ENCODE measurements around the gene NELFA. TPM values are rescaled to one million over a fixed set of nuclear protein-coding genes. Genes with fewer than 3 reads are reported as not detected.
"Not testable (repeated sequence)": the region's sequence is repeated elsewhere in the genome, so short reads cannot be mapped to it uniquely, and the experiment has no call there.

NELFA gene
- total RNA-seq, 1 donor from 2014 or later: 10.0 TPM

DNA sequence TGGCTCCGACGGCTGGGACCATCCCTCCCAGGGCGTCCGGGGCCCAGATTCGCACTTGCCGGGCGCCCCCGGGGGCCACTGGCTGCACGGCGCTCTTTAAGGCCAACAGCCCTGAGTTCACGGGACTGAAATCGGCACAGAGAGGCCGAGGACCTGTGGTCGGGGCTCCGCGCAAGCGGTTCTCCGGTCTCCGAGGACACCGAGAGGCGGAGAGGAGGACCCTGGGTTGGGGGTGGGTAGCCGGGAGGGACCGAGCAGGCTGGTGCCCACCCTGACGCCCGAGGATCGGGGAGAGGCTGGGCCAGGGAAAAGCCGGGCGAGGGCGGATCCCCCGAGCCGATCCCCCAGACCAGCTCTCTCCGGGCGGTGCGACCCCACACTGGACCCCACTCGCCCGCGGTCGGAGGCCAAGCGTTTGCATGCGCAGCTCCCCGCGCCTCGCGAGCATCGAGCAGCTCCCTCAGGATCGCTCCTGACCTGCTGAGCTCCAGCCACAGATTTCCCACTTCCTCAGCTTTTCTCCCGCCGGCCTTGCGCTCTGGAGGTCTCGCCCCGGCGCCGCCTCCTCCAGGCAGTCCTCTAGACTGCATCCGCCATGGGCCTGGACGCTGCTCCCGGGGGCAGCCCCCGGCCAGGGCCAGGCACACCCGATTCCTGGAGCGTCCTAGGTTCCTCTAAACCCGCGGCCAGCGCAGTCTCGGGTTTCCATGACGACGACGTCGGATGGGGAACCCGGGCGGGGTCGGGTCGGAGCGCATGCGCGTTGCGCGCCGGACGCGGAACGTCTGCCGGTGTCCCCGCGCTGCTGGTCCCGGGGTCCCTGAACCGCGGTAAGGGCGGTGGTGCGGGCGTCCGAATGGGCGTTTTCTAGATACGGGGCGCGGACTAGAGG is 32.7 kb upstream of the NELFA start:
- ATAC-seq (peak; percentile 82), DNase-seq (peak; percentile 89)
- intact Hi-C loops (cut with micrococcal nuclease): no loop called here

DNA sequence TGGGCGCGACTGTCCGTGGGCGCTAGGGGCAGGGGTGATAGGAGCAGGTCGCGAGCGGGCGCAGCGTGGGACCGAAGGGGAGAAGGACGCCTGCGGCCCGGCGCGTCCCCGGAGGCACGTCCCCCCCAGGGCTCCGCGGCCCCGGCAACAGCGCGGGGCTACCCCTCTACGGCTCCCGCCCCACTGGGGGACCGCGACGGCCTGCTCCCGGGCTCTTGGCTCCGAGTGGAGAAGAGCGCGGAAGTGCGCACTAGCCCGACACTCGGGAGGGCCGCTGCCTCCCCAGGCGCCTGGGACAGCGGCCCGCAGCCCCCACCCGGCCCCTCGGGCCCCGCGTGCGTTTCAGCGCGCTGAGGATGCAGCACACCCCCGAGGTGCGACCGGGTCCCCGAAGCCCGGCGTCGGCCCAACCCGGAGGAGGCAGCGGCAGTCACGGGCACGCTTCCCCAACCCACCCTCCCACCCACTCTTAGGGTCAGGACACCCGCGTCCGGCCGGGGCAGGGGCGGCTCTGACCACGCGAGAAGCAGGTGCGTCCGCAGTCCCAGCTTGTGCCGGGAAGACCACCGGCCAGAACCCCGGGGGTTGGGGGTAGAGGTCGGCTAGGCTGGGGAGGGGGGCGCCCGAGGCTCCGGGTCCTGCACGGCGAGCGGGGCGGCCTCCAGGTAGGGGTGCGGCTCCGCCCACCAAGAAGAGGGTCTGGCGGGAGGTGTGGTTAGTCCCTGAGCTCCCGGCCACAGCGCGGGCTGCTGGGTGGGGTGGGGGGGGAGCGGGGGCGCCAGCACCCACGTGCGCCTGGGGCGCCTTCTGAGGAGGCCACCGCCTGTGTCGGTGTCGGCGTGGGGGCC is 31.8 kb upstream of the NELFA start:
- ATAC-seq (peak; percentile 9), DNase-seq (no peak)
- intact Hi-C loops (cut with micrococcal nuclease): no loop called here

DNA sequence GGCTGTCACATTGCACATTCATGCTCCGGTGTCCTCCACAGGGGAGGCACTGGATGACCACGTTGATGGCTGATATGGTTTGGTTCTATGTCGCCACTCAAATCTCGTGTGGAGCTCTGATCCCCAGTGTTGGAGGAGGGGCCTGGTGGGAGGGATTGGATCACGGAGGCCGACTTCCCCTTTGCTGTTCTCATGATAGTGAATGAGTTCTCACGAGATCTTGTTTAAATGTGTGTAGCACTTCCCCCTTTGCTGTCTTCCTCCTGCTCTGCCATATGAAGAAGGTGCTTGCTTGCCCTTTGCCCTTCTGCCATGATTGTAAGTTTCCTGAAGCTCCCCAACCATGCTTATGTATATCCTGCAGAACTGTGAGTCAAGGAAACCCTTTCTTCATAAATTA is 28.1 kb upstream of the NELFA start:
- no peak for ATAC-seq
- intact Hi-C loops (cut with micrococcal nuclease): no loop called here
- no peak for DNase-seq

DNA sequence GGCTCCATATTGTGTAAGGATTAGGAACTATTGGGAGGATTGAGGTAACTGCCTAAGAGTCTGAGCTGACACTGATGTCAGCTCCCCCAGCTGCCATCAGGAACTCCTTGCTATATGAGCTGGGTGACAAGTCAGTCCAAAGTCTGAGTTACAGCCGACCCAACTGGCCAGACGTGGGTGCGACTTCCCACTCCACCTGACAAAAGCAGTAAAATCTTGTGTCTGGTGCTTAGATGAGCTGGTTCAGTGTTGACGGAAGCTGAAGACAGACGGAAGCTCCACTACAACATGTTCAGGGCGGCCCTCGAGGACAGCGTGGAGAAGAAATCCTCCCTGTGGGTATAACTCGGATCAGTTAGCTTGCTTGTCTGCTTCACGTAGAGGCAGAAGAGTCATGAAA is 27.6 kb upstream of the NELFA start:
- ATAC-seq: no peak
- no peak for DNase-seq
- intact Hi-C loops (cut with micrococcal nuclease): no loop called here

DNA sequence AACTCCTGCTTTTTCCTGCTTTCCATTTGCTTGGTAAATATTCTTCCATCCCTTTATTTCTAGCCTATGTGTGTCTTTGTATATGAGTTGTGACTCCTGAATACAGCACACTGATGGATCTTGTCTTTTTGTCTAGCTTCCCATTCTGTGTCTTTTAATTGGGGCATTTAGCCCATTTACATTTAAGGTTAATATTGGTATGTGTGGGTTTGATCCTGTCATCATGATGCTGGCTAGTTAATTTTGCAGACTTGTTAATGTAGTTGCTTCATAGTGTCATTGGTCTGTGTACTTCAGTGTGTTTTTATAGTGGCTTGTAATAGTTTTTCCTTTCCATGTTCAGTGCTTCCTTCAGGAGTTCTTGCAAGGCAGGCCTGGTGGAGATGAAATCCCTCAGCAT is 22.4 kb upstream of the NELFA start:
- intact Hi-C loops (cut with micrococcal nuclease): not testable (repeated sequence)

DNA sequence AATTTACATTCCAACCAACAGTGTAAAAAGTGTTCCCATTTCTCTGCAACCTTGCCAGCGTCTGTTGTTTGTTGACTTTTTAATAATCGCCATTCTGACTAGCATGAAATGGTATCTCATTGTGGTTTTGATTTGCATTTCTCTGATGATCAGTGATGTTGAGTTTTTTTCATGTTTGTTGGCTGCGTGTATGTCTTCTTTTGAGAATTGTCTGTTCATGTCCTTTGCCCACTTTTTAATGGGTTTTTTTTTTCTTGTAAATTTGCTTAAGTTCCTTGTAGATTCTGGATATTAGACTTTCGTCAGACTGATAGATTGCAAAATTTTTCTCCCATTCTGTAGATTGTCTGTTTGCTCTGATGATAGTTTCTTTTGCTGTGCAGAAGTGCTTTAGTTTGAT is 18.3 kb upstream of the NELFA start:
- ATAC-seq; DNase-seq; intact Hi-C loops (cut with micrococcal nuclease): not testable (repeated sequence)

More for the DNA sequence above, 22.4 kb upstream of the NELFA start:
- not testable (repeated sequence) for DNase-seq, ATAC-seq

DNA sequence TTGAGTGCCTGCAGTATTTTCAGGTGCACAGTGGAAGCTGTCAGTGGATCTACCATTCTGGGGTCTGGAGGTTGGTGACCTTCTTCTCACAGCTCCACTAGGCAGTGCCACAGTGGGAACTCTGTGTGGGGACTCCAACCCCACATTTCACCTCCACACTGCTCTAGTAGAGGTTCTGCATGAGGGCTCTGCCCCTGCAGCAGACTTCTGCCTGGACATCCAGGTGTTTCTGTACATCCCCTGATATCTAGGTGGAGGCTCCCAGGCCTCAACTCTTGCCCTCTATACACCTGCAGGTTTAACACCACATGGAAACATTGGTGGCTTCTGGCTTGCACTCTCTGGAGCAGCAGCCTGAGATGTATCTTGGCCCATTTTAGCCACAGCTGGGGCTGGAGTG is 17.0 kb upstream of the NELFA start:
- DNase-seq: no peak
- ATAC-seq: no peak
- intact Hi-C loops (cut with micrococcal nuclease): no loop called here

DNA sequence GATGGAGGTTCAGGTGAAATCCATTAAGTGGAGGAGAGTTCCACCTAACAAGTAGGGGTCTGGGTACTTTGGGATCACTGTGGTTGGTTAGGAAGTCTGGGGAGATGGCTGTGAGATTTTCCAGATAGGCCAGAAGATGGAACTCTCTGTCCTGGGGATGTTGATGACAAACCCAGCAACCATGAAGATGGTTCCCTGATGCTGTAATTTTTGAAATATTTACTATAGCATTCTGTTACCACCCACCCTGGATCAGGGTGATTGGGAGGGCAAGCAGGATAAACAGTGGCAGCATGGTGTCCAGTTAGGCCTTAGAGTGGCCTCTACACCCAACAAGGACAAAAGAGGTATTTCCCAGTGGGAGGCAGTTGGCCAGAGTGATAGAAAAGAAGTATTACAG is 15.9 kb upstream of the NELFA start:
- ATAC-seq (no peak), DNase-seq (no peak)
- intact Hi-C loops (cut with micrococcal nuclease): no loop called here

DNA sequence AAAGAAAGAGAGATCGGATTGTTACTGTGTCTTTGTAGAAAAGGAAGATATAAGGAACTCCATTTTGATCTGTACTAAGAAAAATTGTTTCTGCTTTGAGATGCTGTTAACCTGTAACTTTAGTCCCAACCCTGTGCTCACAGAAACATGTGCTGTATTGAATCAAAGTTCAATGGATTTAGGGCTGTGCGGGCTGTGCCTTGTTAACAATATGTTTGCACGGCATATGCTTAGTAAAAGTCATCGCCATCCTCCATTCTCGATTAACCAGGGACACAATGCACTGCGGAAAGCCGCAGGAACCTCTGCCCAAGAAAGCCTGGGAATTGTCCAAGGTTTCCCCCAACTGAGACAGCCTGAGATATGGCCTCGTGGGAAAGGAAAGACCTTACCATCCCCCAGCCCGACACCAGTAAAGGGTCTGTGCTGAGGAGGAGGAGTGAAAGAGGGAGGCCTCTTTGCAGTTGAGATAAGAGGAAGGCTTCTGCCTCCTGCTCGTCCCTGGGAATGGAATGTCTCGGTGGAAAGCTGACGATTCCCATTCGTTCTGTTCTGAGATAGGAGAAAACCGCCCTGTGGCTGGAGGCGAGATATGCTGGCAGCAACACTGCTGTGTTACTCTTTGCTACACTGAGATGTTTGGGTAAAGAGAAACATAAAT is 12.7 kb upstream of the NELFA start:
- intact Hi-C loops (cut with micrococcal nuclease); ATAC-seq; DNase-seq: not testable (repeated sequence)

DNA sequence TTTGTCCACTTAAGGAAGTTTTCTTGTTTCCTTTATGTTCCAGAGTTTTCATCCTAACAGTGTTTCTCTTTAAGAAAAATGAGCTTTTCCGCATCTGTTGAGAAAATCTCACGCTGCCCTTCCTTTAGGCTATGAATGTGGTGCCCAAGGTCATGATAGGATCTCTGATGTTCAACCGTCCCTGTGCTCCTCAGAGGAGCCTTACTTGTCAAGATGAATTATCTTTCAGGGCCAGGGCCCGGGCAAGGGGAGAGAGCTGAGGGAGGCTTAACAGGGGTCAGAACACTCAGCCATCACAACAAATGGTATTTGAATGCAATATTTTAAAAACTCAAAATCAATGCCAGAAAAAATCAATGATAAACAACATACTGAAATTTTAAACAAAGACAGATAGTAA is 6.2 kb upstream of the NELFA start:
- intact Hi-C loops (cut with micrococcal nuclease): no loop called here
- DNase-seq (no peak), ATAC-seq (no peak)

DNA sequence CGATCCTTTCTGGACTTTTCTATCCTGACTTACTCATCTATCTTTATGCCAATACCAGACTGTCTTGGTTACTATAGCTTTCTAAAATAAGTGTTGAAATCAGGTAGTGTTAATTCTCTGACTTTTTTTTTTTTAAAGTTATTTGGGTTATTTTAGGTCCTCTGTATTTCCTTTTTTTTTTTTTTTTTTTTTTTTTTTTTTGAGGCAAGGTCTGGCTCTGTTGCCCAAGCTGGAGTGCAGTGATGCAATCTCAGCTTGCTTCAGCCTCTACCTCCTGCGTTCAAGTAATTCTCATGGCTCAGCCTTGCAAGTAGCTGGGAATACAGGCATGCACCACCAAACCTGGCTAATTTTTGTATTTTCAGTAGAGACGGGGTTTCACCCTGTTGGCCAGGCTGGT is 2.8 kb upstream of the NELFA start:
- ATAC-seq (no peak), DNase-seq (no peak)
- intact Hi-C loops (cut with micrococcal nuclease): no loop called here

DNA sequence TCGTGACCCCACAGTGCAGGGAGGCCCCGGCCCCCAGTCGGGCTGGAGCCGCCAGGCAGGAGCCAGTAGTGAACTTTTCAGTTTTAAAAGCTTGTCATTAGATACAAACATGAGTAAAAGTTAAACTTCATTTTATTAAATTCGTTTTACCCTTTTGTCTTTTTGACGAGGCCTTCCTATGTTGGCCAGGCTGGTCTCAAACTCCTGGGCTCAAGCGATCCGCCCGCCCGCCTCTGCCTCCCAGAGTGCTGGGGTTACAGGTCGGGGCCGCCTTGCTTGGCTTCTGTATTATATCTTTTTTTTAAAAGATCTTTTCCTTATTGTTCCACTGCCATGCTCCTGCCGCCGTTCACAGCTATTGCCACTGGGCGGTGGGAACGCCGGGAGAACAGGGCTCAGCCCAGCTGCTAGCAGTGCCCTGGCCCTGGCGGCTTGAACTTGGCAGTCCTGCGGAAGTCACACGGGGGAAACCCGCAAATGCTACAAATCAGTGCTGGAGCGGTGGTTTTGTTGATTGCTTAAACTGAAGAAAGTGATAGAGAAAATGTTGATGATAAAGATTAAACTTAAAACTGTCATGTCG is 968 bp upstream of the NELFA start:
- DNase-seq: peak; percentile 68
- peak; percentile 44 for ATAC-seq
- intact Hi-C loops (cut with micrococcal nuclease): no loop called here

DNA sequence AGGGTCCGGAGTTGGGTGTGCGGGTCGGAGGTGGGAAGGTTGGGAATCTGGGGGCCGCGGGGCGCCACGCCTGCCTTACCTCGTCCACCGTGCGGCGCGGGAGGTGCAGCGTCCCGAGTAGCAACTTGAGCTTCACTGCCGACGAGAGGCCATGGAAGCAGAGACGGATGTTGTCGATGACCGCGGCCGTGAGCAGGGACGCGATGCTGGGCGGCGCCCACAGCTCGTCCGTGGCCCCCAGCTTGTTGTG is 178 bp downstream of the NELFA start:
- intact Hi-C loops (cut with micrococcal nuclease): no loop called here
- peak; percentile 23 for ATAC-seq
- no peak for DNase-seq

DNA sequence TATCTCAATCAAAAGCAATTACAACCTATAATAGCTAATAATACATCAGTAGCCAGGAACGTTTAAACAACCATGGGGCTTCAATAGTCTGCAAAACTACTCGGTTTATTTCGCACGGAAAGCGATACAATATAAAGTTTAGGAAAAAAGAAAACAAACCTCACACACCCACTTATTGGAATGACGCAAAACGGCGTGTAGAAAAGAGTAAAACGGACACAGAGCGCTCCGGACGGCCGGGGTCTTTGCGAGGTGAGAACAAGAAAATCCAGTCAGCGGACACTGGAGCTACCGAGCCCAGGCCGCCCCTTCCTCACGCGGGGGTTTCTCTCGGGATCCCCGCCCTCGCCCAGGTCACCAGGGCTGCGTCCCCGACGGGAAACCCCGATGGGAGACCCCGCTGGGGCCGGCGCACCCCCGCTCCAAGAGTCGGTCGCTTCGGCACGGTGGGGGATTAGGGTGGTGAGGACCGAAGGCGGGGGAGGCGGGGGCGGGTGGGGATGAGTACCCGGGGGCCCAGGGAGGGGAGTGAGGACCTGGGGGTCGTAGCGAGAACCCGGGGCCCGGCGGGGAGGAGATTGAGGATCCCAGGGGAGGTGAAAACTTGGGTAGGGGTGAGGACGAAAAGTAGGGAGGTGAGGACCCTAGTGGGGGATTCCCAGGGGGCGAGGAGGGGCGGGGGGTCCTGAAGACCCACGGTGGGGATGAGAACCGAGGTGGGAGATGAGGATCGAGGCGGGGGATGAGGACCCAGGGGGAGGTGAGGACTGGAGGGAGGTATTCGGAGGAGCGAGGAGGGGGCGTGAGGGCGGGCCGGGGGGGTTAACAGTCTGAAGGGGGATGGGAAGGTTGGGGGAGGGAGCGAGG is 737 bp downstream of the NELFA start:
- intact Hi-C loops (cut with micrococcal nuclease): no loop called here
- DNase-seq (no peak), ATAC-seq (no peak)

DNA sequence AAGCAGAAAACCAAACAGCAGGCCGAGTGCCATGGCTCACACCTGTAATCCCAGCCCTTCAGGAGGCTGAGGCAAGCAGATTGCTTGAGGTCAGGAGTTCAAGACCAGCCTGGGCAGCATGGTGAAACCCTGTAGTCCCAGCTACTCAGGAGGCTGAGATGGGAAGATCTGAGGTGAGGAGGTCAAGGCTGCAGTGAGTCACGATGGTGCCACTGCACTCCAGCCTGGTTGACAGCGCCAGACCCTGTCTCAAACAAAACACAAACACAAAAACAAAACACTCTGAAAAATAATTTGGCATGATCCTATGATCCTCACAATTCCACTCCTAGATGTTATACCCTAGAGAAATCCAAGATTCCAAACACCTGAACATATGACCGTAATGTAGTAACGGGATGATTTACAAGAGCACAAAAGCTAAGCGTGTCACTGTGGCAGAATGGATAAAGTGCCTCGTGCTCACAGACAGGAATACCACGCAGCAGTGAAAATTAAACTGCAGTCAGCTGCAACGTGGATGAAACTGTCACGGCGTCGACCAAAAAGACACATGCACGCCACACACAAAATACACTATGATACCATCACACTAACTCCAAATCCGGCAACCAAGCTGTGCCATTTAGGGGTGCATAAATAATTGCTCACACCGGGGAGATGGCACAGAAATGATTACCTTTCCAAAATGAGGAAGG is 1.7 kb downstream of the NELFA start:
- no peak for ATAC-seq
- intact Hi-C loops (cut with micrococcal nuclease): no loop called here
- DNase-seq: no peak

DNA sequence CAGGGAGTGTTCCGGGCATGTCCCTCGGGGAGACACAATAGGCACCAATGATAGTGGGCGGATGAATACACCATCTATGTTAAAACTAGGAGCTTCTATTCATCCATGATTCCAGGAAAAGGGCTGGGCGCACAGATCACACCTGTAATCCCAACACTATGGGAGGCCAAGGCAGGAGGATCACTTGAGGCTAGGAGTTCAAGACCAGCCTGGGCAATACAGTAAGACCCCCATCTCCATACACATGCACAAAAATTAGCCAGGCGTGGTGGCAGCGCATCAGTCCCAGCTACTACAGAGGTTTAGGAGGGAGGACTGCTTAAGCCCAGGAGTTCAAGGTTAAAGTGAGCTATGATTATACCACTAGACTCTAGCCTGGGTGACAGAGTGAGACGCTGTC is 2.4 kb downstream of the NELFA start:
- DNase-seq (no peak), ATAC-seq (no peak)
- intact Hi-C loops (cut with micrococcal nuclease): no loop called here

DNA sequence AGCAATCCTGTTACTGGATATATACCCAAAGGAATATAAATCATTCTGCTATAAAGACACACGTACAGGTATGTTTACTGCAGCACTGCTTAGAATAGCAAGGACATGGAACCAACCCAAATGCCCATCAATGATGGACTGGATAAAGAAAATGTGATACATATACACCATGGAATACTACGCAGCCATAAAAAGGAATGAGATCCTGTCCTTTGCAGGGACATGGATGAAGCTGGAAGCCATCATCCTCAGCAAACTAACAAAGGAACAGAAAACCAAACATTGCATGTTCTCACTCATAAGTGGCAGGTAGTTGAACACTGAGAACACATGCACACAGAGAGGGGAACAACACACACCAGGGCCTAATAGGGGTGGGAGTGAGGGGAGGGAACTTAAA is 5.4 kb downstream of the NELFA start:
- ATAC-seq; intact Hi-C loops (cut with micrococcal nuclease); DNase-seq: not testable (repeated sequence)

DNA sequence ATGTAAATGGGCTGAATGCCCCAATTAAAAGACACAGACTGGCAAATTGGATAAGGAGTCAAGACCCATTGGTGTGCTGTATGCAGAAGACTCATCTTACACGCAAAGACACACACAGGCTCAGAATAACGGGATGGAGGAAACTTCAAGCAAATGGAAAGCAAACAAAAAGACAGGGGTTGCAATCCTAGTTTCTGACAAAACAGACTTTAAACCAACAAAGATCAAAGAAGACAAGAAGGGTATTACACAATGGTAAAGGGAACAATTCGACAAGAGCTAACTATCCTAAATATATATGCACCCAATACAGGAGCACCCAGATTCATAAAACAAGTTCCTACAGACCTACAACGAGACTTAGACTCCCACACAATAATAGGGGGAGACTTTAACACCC is 9.5 kb downstream of the NELFA start:
- intact Hi-C loops (cut with micrococcal nuclease); ATAC-seq; DNase-seq: not testable (repeated sequence)

Measured in left ventricle myocardium superior (tissue), 1 donor.